NT2/D1 (cell line): ENCODE results near the gene CERS6.

ENCODE experiments used
- SUZ12 ChIP-seq: IDR thresholded peaks from 2 replicates; pipeline ENCODE4 v1.6.1; 2011; ENCODE audit not compliant: insufficient read length, insufficient read depth; ENCODE audit errors: extremely low read depth
- YY1 ChIP-seq: IDR thresholded peaks from 2 replicates; pipeline ENCODE4 v1.6.1; 2011; ENCODE audit not compliant: insufficient read length, insufficient read depth
- ZNF274 ChIP-seq: IDR thresholded peaks from 2 replicates; pipeline ENCODE4 v1.6.1; 2011; ENCODE audit warnings: mild to moderate bottlenecking, low read depth, low read length

DNA sequence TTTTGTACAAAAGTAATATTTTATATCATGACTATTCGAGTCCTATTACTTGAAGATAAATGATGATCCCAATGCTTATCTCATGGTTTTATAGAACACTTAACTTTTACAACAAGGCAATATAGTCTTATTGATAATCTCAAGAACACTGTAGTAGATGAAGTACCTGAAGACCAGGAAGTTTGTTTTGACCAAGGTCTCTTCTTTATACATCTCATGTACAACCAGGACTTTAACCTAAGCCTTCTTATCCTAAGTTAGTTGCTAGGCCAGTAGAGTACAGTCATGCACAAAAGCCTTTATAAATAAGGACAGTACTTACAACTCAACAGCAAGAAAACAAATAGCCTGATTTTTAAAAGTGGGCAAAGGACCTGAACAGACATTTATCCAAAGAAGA, 198.6 kb downstream of the CERS6 start:
- TF ChIP-seq YY1 (no peak), SUZ12 (no peak), ZNF274 (no peak)
